Fibroblast of lung (primary cell): Measurements from ENCODE around the gene MFAP3.

Source experiments
- CTCF ChIP-seq, 2 donors: IDR thresholded peaks in 1 of 2; conservative IDR thresholded peaks in 1 of 2; 1 replicate in 1 of 2; 2 replicates in 1 of 2; pipeline ENCODE4 v1.5.1; 2011 to 2012; ENCODE audit warnings: low read length in 2 of 2, control low read depth in 1 of 2, inconsistent platforms in 1 of 2, low read depth in 1 of 2, mild to moderate bottlenecking in 1 of 2
- EZH2 ChIP-seq: IDR thresholded peaks from 2 replicates; pipeline ENCODE4 v1.5.1; 2012; ENCODE audit warnings: low read length, control low read depth, mild to moderate bottlenecking; ENCODE audit errors: missing control alignments

GRCh38 chr5:154053468-154053867 is 14.7 kb downstream of the MFAP3 start:
- no peak for TF ChIP-seq CTCF (conservative IDR thresholded peaks at IDR 0.05 in 1 of 2, IDR thresholded peaks at IDR 0.05 in 1 of 2; ENCODE audit: low read depth in 1 of 2, low read length in 2 of 2)
- TF ChIP-seq EZH2, result no peak
